GM10266 (cell line): ENCODE results near the gene ADO.

ENCODE experiments used
- DNase-seq: peaks from one replicate; pipeline ENCODE4 v3.0.0; 2012; ENCODE audit errors: extremely low spot score
- TF ChIP-seq, protein P1 (sequence below): IDR thresholded peaks from 2 replicates; pipeline ENCODE4 v1.5.1; 2012; ENCODE audit warnings: mild to moderate bottlenecking, low read depth; ENCODE audit not compliant: control insufficient read depth, insufficient read depth; ENCODE audit errors: missing control alignments

The ADO gene

DNA sequence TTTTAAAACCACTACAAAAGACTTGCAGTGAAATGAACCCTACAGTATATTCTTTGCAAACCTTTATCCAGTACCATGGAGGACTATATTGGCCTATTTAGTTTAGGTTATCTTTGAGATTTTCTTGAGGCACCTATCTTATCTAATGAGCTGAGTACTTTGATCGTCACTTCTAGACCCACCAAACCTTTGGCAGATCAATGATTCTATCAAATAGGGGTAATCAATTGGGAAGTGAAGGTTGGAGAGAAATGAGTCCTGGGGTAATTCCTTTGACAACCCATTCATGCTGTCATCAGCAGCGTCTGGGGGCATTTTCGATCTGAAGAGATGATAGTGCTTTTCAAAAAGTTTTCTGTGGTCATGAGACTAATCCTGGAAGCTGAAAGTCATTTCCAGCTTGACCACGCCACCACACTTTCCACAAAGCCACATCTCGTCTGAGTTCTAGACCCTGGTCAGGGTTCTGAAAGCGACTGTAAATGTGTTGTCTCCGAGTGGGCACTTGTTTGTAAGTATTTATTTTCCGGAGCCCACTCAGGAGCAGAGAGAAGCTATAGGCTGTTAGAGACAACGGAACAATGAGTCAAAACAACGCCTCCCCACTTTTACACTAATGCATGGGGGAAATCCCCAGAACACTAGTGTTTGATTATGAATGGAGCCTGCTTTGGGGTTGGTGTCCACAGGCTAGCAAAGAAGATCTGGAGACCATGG is 6.8 kb downstream of the ADO start:
- TF ChIP-seq, protein P1, sequence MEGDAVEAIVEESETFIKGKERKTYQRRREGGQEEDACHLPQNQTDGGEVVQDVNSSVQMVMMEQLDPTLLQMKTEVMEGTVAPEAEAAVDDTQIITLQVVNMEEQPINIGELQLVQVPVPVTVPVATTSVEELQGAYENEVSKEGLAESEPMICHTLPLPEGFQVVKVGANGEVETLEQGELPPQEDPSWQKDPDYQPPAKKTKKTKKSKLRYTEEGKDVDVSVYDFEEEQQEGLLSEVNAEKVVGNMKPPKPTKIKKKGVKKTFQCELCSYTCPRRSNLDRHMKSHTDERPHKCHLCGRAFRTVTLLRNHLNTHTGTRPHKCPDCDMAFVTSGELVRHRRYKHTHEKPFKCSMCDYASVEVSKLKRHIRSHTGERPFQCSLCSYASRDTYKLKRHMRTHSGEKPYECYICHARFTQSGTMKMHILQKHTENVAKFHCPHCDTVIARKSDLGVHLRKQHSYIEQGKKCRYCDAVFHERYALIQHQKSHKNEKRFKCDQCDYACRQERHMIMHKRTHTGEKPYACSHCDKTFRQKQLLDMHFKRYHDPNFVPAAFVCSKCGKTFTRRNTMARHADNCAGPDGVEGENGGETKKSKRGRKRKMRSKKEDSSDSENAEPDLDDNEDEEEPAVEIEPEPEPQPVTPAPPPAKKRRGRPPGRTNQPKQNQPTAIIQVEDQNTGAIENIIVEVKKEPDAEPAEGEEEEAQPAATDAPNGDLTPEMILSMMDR = no peak
- peak; percentile 88 for DNase-seq

DNA sequence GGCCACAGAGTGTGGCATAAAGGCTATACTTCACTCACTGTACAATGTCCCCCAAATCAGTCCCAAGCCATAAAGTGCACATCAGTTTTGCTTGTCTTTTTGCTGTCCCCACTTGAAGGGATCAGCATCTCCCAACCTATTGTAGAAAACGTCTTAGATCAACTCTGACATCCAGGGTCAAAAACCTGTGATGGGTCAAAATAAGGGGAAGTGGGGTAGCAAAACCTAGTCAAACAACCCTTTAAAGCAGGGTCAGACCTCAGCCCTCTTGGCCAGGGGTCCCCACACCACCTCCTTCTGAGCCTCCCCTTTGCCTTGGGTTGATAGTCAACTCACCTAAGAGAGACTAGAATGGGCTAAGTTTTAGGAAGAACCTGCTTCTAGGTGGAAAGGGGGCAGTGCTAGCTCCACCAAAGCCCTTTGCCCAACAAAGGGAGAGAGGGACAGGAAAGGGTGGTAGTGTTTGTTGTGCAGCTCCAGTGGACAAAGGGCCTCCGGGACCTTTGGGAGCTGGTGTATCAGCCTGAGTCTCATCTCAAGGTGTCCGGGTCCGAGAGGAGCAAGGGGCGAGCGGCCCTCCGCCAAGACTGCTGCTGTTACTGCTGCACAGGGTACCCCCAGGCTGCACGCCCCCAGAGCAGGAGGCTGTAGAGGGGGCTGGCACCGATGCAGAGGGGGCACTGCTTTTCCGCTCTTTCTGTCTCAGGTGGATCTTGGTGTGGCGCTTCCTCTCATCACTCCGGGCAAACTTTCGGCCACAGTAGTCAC is 8.3 kb downstream of the ADO start:
- no peak for DNase-seq
- TF ChIP-seq, protein P1 = no peak

DNA sequence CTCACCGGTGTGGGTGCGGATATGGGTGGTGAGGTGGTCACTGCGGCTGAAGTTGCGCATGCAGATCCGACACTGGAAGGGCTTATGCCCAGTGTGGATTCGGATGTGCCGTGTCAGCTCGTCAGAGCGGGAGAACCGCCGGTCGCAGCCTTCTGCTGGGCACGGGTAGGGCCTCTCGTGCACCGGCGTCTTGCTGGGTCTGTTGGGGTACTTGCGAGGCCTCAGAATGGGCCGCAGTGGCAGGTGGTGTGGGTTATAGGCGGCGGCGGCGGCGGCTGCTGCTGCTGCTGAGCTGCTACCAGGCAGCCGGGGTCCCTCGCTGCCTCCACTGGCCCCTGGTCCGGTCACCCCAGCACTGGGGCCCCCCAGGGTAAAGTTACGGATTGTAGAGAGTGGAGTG is 8.9 kb downstream of the ADO start:
- TF ChIP-seq, protein P1 = no peak
- no peak for DNase-seq

GRCh38 chr10:62813981-62814380 is 9.5 kb downstream of the ADO start:
- TF ChIP-seq, protein P1 = no peak
- DNase-seq = no peak

- TF ChIP-seq, protein P1 = no peak
- DNase-seq = no peak
These were observed 10.3 kb downstream of the ADO start for GRCh38 chr10:62814756-62815380.

- TF ChIP-seq, protein P1 = no peak
- DNase-seq = no peak
These were observed 11.0 kb downstream of the ADO start for GRCh38 chr10:62815381-62816075.
